ENCODE data around the gene BCKDHA.

The BCKDHA gene

DNA sequence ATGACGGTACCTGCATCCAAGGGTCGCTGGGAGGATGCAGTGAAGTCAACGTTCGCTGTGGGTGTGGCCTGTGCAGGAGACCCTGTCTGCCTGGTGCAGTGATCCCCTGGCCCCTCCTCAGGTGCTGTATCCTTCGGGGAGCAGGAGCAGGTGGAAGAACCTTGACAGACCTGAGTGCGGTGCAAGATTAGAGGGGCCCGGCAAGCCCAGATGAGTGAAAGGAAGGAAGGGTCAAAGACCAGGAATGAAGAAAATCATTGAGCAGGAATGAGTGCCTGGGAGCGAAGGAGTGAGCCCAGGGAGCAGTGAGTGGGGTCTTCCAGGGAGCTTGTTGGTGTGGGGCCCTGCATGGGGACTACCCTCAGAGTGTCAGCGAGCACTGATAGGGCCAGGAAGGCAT is 16.8 kb downstream of the BCKDHA start:
- DNase-seq: no peak
- Histone ChIP-seq H3K27me3 (replicated peaks) (no peaks in the 10 kb centered on the region), H3K4me3 (ENCODE audit: low read depth, low read length) (no peak overlapping the region), H3K36me3 (replicated peaks) (peaks cover 7% of the 10 kb centered on the region), H3K27ac (no peak overlapping the region)
- in situ Hi-C loops (cut with HindIII; ENCODE audit: low pct_ligation_motif_present, low sequenced_read_pairs): no loop called here
- TF ChIP-seq, protein P1, sequence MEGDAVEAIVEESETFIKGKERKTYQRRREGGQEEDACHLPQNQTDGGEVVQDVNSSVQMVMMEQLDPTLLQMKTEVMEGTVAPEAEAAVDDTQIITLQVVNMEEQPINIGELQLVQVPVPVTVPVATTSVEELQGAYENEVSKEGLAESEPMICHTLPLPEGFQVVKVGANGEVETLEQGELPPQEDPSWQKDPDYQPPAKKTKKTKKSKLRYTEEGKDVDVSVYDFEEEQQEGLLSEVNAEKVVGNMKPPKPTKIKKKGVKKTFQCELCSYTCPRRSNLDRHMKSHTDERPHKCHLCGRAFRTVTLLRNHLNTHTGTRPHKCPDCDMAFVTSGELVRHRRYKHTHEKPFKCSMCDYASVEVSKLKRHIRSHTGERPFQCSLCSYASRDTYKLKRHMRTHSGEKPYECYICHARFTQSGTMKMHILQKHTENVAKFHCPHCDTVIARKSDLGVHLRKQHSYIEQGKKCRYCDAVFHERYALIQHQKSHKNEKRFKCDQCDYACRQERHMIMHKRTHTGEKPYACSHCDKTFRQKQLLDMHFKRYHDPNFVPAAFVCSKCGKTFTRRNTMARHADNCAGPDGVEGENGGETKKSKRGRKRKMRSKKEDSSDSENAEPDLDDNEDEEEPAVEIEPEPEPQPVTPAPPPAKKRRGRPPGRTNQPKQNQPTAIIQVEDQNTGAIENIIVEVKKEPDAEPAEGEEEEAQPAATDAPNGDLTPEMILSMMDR (IDR thresholded peaks at IDR 0.05; ENCODE audit: low read depth, low read length, missing control alignments): no peak

DNA sequence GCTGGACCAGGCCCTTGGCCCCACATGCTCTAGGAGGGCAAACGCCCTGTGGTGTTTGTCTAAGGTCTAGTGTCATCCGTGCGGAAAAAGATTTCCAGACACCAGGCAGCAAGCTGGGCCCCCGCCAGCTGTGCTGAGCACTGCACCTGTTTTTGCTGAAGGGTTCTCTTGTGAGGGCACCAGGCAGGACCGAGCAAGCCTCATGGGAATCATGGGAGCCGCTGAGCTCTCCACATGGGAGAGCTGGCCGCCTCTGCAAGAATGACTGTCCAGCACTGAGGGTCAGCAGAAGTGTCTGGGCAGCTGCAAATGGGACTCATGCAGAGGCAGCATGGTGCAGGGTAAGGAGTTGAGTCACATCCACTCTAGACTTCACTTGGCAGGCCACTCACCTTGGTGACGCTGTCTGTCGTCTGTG is 17.5 kb downstream of the BCKDHA start:
- in situ Hi-C loops (cut with HindIII; ENCODE audit: low pct_ligation_motif_present, low sequenced_read_pairs): no loop called here
- no peak overlapping the region for H3K27ac ChIP-seq
- TF ChIP-seq, protein P1 (IDR thresholded peaks at IDR 0.05; ENCODE audit: low read depth, low read length, missing control alignments): no peak
- H3K4me3 ChIP-seq (ENCODE audit: low read depth, low read length): no peak overlapping the region
- H3K36me3 ChIP-seq (replicated peaks): peaks cover 11% of the 10 kb centered on the region
- DNase-seq: no peak
- no peaks in the 10 kb centered on the region for H3K27me3 ChIP-seq (replicated peaks)

DNA sequence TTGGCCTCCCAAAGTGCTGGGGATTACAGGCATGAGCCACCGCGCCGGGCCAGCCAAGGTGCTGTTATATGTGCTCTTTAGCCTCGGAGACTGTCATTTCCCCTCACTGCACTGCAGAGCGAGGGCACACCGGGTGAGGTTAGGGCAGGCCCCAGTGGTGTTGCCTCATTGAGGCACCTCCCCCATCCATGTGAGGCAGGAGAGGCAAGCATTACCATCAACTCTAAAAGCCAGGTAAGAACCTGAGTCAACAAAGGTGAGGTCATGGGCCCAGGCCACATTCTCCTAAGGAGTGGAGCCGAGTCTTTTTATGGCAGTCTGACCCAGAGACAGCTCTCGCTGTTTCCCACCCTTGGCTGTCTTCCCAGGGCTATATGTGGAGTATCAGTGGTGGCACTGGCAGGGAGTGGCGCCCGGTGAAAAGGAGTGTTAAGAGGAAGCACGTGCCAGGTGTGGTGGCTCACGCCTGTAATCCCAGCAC is 18.6 kb downstream of the BCKDHA start:
- H3K36me3 ChIP-seq (replicated peaks): peaks cover 12% of the 10 kb centered on the region
- in situ Hi-C loops (cut with HindIII; ENCODE audit: low pct_ligation_motif_present, low sequenced_read_pairs): no loop called here
- no peak for DNase-seq
- no peak overlapping the region for H3K4me3 ChIP-seq (ENCODE audit: low read depth, low read length)
- no peak overlapping the region for H3K27ac ChIP-seq
- TF ChIP-seq, protein P1 (IDR thresholded peaks at IDR 0.05; ENCODE audit: low read depth, low read length, missing control alignments): no peak
- no peaks in the 10 kb centered on the region for H3K27me3 ChIP-seq (replicated peaks)

DNA sequence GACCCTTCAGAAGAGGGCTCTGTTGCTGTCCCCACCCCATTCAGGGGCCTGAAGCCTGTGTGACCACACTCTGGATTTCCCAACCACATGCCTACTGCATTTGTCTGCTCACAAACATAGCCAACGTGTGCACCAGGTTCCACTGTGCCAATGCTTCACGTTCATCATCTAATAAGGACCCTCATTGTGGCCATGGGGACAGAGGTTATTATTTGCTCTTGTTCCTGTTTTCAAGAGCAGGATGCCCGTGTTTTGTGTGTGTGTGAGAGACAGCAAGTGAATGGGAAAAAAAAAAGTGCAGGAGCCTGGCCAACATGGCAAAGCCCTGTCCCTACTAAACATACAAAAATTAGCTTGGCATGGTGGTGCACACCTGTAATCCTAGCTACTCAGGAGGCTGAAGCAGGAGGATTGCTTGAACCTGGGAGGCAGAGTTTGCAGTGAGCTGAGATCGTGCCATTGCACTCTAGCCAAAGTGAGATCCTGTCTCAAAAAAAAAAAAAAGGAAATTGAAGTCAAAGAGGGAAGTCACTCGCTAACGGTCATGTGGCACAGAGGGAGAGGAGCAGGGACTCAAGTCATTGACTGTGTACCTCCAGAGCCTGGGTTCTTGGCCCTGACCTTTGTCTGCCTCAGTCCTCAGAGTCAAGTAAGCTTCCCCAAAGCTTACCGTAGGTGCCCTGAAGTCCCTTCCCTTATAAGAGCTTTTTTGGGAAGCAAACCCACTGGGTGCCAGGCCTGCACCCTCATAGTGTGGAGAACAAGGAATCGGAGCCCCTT is 22.7 kb downstream of the BCKDHA start:
- in situ Hi-C loops (cut with HindIII; ENCODE audit: low pct_ligation_motif_present, low sequenced_read_pairs): no loop called here
- Histone ChIP-seq H3K27me3 (replicated peaks) (no peaks in the 10 kb centered on the region), H3K36me3 (replicated peaks) (peaks cover 20% of the 10 kb centered on the region), H3K4me3 (ENCODE audit: low read depth, low read length) (no peak overlapping the region), H3K27ac (no peak overlapping the region)
- TF ChIP-seq, protein P1 (IDR thresholded peaks at IDR 0.05; ENCODE audit: low read depth, low read length, missing control alignments): no peak
- no peak for DNase-seq

DNA sequence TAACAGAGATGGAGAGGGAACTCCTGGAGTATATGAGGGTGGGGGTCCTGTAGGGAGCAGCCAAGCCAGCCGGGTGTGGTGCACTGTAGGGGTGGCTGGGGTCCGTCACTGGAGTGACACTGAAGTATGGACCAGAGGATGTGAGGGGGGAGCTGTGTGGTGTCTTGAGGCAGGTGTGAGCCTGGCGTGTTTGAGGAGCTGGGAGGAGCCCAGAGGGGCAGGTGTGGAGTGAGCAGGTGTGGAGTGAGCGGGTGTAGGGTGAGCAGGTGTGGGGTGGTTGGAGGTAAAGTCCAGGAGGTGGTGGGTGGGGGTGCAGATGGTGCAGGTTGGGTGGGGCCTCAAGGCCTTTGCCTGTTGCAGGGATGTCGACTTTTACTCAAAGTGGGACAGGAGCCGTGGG is 23.7 kb downstream of the BCKDHA start:
- in situ Hi-C loops (cut with HindIII; ENCODE audit: low pct_ligation_motif_present, low sequenced_read_pairs): no loop called here
- H3K27me3 ChIP-seq (replicated peaks): no peaks in the 10 kb centered on the region
- TF ChIP-seq, protein P1 (IDR thresholded peaks at IDR 0.05; ENCODE audit: low read depth, low read length, missing control alignments): no peak
- peaks cover 20% of the 10 kb centered on the region for H3K36me3 ChIP-seq (replicated peaks)
- no peak for DNase-seq
- H3K4me3 ChIP-seq (ENCODE audit: low read depth, low read length): no peak overlapping the region
- no peak overlapping the region for H3K27ac ChIP-seq

Data from brain microvascular endothelial cell (primary cell).